Ishikawa (cell line): ENCODE measurements around the gene ARHGAP44.

Source experiments
- EGR1 ChIP-seq: IDR thresholded peaks from 2 replicates; pipeline ENCODE4 v1.6.1; 2012
- EP300 ChIP-seq: IDR thresholded peaks from 2 replicates; pipeline ENCODE4 v1.6.1; 2012; ENCODE audit warnings: borderline replicate concordance
- RAD21 ChIP-seq: IDR thresholded peaks from 2 replicates; pipeline ENCODE4 v1.6.1; 2012; ENCODE audit warnings: low read depth
- TAF1 ChIP-seq: IDR thresholded peaks from 2 replicates; pipeline ENCODE4 v1.6.1; 2012; ENCODE audit warnings: low read depth, mild to moderate bottlenecking
- TCF12 ChIP-seq: IDR thresholded peaks from 2 replicates; pipeline ENCODE4 v1.6.1; 2012; ENCODE audit warnings: low read depth
- TEAD4 ChIP-seq: IDR thresholded peaks from 2 replicates; pipeline ENCODE4 v1.6.1; 2012
- TF ChIP-seq, protein P1 (sequence below): IDR thresholded peaks from 2 replicates; pipeline ENCODE4 v1.6.1; 2012; ENCODE audit warnings: low read depth, mild to moderate bottlenecking

DNA sequence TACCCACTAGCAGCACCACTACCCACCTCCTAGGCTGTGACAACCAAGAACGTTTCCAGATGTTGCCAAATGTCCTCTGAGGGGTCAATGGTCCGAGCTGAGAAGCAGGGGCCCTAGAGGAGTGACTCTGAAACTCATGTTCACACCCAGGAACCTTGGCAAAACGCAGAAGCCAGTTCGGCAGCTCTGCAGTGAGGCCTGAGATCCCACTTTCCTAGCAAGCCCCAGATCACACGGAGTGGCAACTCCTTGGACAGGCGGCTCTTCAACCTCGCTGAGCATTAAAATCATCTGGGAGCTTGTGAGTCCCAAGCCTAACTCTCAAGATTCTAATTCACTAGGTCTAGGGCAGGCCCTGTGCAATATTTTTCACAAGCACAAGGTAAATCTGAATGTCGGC lies 211.3 kb downstream of the ARHGAP44 start:
- TF ChIP-seq EGR1 (no peak), EP300 (no peak), TCF12 (no peak), TAF1 (no peak), TEAD4 (no peak), RAD21 (no peak)
- TF ChIP-seq, protein P1, sequence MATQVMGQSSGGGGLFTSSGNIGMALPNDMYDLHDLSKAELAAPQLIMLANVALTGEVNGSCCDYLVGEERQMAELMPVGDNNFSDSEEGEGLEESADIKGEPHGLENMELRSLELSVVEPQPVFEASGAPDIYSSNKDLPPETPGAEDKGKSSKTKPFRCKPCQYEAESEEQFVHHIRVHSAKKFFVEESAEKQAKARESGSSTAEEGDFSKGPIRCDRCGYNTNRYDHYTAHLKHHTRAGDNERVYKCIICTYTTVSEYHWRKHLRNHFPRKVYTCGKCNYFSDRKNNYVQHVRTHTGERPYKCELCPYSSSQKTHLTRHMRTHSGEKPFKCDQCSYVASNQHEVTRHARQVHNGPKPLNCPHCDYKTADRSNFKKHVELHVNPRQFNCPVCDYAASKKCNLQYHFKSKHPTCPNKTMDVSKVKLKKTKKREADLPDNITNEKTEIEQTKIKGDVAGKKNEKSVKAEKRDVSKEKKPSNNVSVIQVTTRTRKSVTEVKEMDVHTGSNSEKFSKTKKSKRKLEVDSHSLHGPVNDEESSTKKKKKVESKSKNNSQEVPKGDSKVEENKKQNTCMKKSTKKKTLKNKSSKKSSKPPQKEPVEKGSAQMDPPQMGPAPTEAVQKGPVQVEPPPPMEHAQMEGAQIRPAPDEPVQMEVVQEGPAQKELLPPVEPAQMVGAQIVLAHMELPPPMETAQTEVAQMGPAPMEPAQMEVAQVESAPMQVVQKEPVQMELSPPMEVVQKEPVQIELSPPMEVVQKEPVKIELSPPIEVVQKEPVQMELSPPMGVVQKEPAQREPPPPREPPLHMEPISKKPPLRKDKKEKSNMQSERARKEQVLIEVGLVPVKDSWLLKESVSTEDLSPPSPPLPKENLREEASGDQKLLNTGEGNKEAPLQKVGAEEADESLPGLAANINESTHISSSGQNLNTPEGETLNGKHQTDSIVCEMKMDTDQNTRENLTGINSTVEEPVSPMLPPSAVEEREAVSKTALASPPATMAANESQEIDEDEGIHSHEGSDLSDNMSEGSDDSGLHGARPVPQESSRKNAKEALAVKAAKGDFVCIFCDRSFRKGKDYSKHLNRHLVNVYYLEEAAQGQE, result no peak
